A549 (cell line): Measurements from ENCODE around the gene FBXO24.

ENCODE experiments used
- BHLHE40 ChIP-seq: IDR thresholded peaks from 2 replicates; pipeline ENCODE4 v1.6.1; 2012; ENCODE audit warnings: low read depth, low read length, inconsistent platforms
- CEBPB ChIP-seq, 2 experiments: fragments of >200 bp in 1 of 2; sonication (Bioruptor Twin) in 1 of 2; formaldehyde crosslinking in 1 of 2; IDR thresholded peaks; 2 replicates each; pipeline ENCODE4 v1.6.1; 2012 to 2016
- EP300 ChIP-seq, 2 experiments: fragments of >200 bp; sonication (Bioruptor Twin); formaldehyde crosslinking; IDR thresholded peaks; 2 replicates in 1 of 2; 3 replicates in 1 of 2; pipeline ENCODE4 v1.6.1; 2016 to 2017
- HOXB5 ChIP-seq: fragments of 250-450 bp; sonication (Bioruptor Pico); IDR thresholded peaks from 2 replicates; pipeline ENCODE4 v1.5.0; 2020; ENCODE audit warnings: mild to moderate bottlenecking, moderate library complexity
- JUN ChIP-seq, 2 experiments: fragments of >200 bp; sonication (Bioruptor Twin); formaldehyde crosslinking; IDR thresholded peaks; 2 replicates in 1 of 2; 3 replicates in 1 of 2; pipeline ENCODE4 v1.6.1; 2016 to 2017
- KDM1A ChIP-seq: fragments of 200-600 bp; sonication (generic); IDR thresholded peaks from 2 replicates; pipeline ENCODE4 v1.6.1; 2016; ENCODE audit warnings: low read depth, mild to moderate bottlenecking
- POLR2A ChIP-seq: IDR thresholded peaks from 2 replicates; pipeline ENCODE4 v1.6.1; 2012; ENCODE audit warnings: mild to moderate bottlenecking, low read length
- REST ChIP-seq: fragments of 200-600 bp; sonication (generic); IDR thresholded peaks from 2 replicates; pipeline ENCODE4 v1.6.1; 2016; ENCODE audit warnings: antibody characterized with exemption, mild to moderate bottlenecking, moderate library complexity
- USF2 ChIP-seq: fragments of 450-650 bp; IDR thresholded peaks from 2 replicates; pipeline ENCODE4 v1.6.1; 2014; ENCODE audit warnings: antibody characterized with exemption
- TF ChIP-seq, protein P1 (sequence below): fragments of >200 bp; sonication (Bioruptor Twin); formaldehyde crosslinking; IDR thresholded peaks from 3 replicates; pipeline ENCODE4 v1.5.1; 2016

DNA sequence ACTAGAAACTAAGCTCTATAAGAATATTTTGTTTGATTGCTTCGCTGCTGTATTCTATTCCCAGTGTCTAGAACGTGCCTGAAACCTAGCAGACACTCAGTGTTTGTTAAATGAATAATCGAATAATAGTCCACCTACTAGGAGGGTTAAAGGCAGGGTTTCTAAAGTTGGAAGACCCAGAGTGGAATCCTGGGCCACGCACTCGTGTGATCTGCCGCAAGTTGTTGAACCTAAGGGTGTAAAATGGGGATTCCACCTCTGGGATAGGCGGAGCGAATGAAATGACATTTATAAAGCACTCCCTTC lies 47.8 kb upstream of the FBXO24 start:
- TF ChIP-seq, protein P1, sequence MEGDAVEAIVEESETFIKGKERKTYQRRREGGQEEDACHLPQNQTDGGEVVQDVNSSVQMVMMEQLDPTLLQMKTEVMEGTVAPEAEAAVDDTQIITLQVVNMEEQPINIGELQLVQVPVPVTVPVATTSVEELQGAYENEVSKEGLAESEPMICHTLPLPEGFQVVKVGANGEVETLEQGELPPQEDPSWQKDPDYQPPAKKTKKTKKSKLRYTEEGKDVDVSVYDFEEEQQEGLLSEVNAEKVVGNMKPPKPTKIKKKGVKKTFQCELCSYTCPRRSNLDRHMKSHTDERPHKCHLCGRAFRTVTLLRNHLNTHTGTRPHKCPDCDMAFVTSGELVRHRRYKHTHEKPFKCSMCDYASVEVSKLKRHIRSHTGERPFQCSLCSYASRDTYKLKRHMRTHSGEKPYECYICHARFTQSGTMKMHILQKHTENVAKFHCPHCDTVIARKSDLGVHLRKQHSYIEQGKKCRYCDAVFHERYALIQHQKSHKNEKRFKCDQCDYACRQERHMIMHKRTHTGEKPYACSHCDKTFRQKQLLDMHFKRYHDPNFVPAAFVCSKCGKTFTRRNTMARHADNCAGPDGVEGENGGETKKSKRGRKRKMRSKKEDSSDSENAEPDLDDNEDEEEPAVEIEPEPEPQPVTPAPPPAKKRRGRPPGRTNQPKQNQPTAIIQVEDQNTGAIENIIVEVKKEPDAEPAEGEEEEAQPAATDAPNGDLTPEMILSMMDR, result no peak
- no peak for TF ChIP-seq KDM1A
- TF ChIP-seq POLR2A, result no peak
- TF ChIP-seq EP300 (IDR thresholded peaks at IDR 0.05), result no peak
- no peak for TF ChIP-seq JUN (IDR thresholded peaks at IDR 0.05)
- no peak for TF ChIP-seq USF2
- no peak for TF ChIP-seq BHLHE40
- no peak for TF ChIP-seq REST
- TF ChIP-seq HOXB5 (CRISPR knock-in tag), result no peak
- no peak for TF ChIP-seq CEBPB (IDR thresholded peaks at IDR 0.05)
